Stimulated activated CD4-positive, alpha-beta T cell treated with anti-CD3 and anti-CD28 coated beads, Interleukin-4, amount 100 ng/mL, for 24 hours (primary cell): ENCODE measurements around the gene PDE4B.
A peak's percentile ranks its signal among the peaks of the same experiment; 100 is the strongest.
"Not testable (repeated sequence)": the region's sequence is repeated elsewhere in the genome, so short reads cannot be mapped to it uniquely, and the experiment has no call there.

Experiments used
- DNase-seq: peaks from one replicate; pipeline ENCODE4 v3.0.0-alpha.2; 2020

Gene PDE4B

DNA sequence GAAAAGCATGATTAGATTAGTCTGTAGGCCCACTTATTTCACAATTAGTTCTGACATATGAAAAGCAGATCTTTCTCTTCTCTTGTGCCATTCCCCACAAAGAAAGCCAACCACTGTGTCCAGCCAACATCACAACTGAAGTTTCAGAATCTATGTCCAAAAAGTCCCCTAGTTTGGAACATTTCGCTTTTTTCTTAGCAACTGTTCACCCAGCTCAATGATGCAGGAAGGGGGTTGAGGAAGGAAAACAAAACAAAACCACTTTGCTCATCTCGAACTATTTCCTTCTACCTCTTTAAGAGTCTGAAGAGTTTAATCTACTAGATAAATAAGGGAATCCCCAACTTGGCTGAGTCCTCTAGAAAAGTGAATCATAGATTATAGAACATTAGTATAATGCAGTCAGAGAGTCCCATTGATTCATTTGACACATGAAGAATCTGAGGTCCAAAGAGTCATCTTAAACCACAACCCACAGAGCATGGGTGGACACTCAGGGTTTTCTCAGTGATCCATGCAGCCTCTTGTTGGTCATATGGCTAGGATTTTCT is 581.9 kb downstream of the PDE4B start:
- peak; percentile 63 for DNase-seq

DNA sequence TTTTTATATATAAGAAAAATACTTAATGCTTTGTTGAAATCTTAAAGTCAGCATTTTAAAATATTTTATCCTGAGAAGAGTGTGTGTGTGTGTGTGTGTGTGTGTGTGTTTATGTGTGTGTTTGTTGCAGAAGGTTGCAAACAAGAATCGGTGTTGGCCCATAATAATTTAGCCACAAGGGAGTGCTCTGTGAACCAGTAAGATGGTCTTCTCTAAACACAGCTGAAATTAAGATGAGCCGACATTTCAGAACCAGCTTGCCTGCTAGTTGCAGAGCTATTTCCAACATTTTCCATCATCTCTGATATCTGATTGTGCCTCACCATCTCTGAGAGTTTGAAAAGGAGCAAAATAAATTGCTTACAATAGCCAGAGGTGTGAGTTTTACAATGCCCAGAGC is 582.4 kb downstream of the PDE4B start:
- no peak for DNase-seq

DNA sequence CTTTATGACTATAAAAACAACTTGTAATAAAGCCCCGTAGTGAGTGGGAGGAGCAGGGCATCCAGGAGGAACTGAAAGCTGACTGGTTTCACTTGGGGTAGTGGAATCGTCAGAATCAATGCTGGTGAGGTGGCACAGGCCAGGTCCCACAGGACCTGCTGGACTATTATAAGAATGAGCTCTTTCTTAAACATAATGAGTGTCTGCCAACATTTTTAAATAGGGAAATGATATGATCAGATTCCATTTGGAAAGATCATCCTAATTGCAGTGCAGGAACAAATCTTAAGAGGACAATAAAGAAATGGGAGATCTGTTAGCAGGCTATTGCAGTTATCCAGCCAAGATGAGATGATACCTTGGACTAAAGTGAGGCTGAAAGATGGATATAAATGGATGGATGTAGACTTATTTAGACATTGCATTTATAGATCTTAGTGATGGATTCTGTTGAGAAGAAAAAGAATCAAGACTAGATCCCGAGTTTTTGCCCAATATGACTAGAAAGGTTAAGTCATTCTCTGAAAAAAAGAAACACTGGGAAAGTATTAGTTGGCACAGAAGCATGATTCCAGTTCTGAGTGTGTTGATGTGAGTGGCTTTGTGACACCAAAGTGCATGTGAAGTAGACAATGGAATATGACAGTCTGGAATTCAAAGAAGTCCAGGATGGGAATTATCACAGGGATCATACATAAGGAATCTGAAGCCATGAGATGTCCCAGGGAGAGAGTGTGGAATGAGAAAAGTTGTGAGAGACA is 587.9 kb downstream of the PDE4B start:
- peak; percentile 39 for DNase-seq

DNA sequence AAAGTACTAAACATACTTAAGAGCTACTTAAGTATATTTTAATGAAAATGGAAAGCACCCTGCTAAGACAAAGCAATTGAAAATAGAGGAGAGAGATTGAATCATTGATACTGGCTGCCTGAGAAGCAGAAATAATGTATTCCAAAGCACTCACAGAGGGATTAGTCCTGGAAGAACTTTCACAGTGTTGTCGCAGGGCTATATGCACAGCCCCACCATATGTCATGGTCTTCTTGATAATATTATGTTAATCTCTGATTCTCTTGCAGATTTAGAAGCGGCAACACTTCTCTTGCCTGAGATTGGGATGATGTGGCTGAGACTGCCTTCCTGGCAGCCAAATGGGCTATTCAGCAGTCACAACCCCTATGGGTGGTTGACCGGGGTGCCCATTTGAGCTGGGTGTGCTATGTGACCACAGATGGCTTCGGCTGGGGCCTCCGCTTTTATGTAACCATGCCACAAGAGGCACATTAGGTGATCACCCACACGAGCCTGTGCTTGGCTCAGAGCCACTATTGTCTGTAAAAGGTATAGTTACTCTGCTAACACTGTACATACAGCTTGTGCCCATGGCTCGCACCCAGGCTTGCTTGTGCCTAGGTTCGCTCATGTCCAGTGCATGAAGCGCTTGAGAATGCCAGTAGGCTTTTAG is 589.1 kb downstream of the PDE4B start:
- DNase-seq, result no peak

DNA sequence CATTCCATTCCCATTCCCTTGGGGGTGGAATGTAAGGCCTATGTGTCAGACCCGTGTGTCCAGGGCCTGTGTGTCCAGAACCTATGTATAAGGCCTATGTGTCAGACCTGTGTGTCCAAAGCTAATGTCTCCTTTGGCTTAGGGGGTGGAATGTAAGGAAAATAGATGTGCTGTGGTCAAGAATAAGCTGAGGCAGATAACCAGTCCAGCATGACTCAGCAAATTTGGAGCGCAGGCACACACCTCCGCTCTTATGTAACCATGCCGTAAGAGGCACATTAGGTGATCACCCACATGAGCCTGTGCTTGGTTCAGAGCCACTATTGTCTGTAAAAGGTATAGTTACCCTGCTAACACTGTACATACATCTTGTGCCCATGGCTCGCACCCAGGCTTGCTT is 590.5 kb downstream of the PDE4B start:
- DNase-seq, result no peak

DNA sequence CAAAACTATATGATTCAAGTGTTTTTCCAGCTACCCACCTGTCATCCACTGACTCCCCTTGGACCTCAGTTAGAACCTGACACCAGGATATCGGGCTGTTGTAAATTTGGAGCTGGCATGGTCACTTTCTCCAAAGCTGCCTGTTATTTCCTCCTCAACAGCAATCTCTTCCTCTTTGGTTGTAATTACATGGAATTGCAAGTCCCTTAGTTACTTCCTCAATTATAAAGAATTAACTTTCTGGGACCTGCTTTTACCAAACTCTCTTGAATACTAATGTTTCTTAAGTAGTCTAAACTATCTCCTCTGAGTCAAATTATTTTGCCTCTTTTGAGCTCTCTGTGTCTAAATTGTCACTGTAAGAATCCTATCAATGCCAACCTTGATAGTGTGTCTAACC is 590.9 kb downstream of the PDE4B start:
- no peak for DNase-seq

DNA sequence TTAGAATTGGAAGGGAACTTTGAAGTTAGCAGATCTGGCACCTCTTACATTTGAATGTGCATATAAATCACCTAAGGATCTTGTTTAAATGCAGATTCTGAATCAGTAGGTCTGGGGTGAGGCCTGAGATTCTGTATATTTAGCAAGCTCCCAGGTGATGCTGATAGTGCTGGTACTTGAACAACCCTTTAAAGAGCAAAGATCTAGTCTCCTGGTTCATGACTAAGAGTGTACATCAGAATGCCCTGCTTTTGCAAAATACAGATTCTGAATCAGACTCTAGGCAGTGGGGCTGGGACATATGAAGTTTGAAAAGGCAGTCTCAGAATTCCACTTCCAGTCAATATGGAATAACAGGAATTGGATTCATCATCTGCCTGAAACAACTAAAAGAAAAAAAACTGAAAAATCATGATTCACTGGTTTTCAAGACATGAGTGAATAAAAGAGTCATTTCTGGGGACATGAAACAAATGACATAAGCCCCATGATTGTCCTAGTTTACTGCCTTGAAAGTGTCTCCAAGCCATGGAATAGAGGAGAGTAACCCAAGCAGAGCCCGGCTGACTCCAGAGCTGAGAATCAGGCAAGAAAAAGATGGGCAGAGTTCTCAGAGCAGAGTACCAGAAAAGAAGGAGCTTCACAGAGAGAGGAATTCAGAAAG is 591.7 kb downstream of the PDE4B start:
- no peak for DNase-seq

DNA sequence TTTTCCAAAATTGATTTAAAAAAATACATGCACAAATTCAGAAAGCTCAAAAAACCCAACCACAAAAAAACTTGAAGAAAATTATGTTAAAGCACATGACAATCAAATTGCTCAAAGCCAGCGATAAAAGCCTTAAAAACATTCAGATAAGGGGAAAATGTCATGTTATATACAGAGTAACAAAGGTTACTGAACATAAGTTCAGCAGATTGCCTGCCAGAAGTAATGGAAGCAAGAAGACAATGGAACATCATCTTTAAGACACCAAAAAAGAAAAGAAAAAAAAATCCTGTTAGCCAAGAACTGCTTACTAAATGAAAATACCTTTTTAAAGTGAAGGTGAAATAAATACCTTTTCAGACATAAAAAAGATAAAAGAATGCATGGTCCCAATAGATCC is 594.0 kb downstream of the PDE4B start:
- no peak for DNase-seq

DNA sequence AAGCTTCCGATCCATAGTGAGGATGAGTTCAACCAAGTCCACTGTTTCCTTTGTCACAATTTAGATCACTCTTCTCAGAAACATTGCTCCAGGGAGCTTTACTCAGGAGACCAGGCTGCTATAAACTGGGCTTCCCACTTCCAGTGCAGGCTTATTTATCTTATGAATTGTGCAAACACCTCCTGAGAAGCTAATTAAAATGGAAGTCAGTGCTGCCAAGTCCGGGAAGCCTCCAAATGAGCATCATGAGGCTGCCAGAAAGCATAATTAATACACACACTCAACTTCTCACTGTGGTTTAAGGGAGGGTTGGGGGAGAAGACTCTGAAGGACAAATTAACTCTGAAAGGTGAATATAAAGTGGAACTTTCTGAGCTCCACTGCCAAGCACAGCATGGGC is 596.2 kb downstream of the PDE4B start:
- DNase-seq, result no peak

DNA sequence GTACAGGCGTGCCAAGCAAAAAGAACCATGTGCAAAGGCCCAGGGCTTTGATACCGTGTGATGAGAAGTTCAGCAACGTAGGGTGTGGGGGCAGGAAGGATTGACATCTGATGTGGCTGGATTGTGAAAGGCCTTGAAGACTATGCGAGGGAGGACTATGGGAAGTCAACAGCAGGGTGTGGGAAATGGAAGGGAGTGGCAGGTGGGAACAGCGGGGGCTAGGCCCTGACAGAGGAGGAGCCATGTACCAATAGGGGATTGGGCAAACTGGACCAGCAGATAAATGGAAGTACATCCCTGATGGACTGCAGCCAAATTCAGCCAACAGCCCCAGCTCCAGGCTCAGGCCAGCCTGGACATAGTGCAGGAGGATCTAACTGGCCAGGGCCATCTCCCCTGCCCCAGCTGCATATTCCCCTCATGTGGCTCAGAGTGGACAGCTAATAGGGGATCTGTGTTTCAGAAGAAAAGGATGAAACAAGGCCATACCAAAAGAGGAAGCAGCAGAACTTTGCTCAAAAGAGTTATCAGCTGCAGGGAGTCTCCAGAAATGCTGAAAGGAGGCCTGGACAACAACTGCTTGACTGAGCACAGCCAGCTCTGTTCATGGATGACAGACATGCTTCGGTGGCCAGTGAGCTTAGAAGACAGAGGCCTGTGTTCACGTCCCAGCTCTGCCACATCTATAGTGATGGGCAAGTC is 601.0 kb downstream of the PDE4B start:
- DNase-seq, result no peak

DNA sequence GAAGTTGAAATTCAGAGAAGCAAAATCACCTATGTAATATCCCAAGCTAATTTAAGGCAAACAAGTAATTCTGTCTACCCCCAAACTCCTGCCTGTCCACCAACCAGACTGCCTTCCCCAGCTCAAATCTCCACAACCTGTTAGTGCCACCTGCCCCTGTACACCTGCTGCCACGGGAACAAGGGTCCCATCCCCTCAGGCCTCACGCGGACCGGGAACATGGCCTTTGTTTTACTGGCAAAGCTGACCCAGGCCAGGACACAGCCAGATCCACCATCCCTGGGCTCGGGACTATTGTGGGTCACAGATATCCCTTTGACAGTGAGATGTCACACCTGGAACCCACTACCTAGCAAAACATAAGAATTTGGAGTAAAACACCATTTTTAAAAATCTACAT is 601.9 kb downstream of the PDE4B start:
- no peak for DNase-seq

DNA sequence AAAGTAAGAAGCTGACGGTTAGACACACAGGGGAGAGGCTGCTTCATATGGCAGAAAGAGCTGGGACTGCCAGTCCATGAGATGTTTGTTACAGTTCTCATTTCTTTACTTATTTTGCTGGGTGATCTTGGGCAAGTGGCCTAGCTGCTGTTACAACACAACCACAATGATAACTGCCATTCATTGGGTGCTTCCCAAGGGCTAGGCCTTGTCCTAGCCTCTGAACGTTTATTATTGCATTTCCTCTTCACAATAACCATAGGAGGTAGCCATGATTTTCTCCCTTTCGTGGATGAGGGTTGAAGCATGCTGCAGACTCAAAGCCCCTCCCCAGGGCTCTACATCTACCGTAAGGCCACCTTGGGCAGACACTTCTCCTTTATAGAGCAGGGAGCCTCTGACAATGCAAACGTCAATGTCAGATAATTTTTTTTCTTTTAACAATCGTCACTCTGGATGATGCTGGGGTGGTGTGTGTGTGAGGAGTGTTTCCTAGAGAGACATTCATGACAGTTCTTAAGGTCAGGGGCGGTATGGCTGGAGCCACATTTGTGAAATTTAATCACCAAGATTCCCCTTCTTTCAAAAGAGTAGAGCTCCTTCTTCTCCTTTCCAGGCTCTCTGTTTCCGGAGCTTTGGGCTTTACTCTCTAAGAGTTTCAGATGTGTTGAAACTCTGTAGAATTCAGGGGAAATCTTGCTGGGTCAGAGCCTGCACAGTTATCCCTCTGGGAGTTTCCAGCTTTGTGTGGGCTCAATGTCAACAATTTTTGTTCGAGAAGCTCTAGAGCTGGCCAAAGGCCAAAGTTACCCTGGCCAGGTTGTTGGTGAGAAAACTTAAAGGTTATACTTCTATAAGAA is 602.7 kb downstream of the PDE4B start:
- no peak for DNase-seq

DNA sequence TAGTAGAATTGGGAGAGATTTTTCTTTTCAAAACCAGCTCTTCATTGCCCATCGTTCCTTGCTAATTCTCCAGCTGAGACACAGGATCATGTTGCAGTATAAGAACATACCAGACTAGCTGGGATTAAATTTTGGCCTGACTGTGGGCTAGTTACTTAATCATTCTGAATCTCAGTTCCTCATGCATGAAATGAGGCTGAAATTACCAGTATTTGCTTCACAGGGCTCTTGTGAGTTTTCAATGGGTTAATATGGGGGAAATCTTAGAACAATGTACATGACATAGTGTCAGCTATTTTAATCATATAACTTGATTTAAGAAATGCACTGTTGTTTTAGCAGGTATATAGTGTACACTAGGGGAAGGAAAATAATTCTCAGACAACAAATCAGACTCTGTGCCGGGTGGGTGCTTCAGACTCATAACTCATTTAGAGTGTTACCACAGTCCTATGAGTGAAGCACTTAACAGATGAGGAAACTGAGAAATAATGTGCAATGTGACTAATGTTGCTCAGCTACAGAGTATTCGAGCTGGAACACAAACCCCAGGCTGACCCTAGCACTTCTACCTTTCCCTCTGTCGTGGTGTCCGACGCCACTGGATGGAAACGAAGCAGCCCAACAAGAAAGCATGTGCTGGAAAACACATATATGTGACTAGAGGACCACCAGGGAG is 603.7 kb downstream of the PDE4B start:
- no peak for DNase-seq

DNA sequence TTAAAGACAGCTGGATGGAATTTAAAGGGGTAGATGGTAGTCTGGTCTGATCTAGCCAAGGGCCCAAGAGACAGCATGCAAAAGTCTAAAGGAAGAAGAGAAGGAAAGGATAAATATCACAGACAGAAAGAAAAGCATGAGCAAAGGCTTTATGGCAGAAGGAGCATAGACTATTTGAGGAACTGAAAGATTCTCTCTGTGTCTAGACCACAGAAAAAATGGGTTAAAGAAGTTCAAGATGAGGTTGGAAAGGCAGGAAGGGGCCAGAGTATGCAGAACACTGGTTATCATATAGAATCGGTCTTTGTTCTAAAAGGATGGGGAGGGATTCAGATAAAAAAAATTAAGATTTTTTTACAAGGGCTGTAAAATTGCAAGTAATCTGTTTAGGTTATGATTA is 604.5 kb downstream of the PDE4B start:
- no peak for DNase-seq

DNA sequence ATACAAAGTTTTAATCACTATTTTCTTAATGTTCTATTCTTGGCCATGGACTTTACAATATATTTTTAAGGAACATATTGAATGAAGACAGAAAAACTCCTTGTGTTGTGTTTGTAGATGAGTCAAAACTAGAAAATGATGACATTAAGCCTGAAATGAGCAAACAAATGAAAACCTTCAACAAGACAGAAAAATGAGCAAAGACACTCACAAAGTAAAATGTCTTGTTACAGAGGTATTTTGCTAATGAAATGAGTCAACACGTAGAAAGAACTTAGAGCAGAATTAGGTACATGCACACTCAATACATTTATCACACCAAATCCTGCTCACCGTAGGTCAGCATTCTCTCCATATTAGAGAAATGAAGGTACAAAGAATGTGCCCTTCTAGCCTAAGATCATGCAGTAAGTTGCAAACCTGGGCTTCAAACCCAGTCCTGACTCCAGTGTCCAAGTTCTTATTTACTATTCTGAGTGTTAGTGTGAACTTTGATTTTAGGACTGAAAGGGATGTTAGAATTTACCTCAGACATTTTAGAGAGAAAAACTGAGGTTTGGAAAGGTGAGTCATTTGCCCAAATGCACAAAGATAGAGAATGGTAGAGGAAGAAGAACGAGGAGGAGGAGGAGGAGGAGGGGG is 607.3 kb downstream of the PDE4B start:
- DNase-seq, result no peak

DNA sequence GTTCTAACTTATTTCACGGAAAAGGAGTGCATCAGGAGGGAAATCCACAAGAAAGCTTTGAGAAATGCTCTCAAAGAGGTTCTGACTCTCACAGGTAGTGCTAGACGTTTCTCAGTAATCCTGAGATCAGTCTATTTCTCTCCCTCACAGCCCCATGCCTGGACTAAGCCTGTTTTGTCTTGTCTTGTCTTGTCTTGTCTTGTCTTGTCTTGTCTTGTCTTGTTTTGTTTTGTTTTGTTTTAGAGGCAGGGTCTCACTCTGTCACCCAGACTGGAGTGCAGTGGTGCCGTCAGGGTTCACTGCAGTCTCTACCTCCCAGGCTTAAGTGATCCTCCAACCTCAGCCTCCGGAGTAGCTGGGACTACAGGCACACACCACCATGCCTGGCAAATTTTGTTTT is 608.0 kb downstream of the PDE4B start:
- no peak for DNase-seq

DNA sequence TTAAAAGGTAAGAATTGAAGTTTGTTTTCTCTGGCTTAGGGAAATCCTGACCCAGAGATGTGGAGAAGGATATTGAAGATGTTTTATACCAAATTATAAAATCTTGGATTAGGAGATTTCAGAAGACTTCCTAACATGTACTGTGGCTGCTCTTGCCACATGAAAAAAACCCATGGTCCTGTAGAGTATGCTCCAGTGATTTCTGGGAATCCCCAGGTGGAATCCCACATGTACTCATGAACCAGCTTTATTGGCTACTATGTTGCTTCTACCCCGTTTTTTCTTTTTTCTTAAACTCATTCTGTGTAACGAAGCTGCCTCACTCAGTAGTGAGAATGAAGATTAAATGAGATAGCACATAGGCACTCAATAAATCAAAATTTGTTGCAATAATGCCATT is 608.5 kb downstream of the PDE4B start:
- no peak for DNase-seq

DNA sequence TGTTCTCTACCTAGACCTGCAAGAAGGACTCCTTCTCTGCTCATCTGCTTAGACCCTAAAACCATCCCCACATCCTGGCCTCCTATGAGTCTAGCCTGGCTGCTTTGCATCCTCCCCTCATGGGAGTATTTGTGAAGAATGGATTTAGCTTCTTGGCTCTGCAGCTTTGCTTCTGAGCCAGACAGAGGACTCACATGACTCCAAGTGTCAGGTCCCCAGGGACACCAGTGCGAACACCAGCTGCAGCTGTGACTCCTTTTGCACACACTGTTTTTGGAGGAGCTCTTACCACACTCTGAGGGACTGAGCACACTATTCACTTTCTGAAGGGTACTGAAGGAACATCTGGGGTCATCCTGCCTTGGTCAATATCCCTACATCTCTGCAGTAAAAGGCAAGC is 609.5 kb downstream of the PDE4B start:
- DNase-seq, result no peak

DNA sequence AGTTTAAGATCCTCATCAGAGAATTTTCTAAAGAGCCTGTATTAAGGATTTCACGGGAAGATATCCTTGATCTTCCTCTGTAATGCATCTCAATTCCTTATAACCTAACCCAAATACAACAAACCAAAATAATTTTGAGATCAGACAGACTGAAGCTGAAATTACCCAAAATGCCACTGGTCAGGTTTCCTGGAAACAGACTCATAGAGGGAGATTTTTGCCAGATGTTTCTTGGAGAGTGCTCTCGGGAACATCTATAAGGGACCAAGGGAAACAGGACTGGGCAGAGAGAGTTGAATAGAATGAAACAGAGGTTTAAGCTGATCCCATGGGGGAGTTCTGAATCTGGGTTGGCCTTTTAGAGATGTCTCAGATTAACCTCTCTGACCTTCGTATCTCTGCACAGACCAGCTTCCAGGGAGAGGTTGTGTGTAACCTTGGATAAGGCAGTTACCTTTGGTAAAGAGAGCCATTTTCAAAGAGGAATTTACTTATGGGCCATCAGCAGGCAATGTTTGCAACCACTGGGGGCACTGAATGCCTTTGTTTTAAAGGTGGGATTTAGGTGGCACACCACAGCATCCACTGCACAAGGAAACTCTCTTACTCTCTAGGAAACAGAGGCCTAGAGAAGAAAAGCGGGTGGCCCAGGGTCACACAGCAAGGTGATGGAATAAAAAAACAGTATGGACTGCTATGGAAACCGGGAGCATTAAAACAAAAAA is 610.5 kb downstream of the PDE4B start:
- DNase-seq, result no peak

DNA sequence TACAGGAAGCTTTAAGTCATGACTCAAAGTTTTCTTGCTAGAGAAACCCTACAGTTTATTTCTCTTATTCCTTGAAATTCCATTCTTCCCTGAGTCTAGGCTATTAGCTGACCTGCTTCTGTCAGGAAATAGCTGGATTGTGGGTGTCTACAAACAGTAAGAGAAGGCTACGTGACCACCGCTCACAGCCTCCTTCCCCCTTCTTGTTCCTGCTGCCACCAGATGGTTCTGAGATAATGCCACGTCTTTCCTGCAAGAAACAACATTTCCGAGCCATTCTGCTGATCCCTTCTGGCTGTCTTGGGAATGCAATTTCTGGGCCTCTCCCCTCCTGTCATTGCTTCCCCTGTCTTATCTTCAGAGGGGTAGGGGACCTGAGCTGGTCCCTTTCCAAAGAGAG is 612.4 kb downstream of the PDE4B start:
- DNase-seq, result no peak

DNA sequence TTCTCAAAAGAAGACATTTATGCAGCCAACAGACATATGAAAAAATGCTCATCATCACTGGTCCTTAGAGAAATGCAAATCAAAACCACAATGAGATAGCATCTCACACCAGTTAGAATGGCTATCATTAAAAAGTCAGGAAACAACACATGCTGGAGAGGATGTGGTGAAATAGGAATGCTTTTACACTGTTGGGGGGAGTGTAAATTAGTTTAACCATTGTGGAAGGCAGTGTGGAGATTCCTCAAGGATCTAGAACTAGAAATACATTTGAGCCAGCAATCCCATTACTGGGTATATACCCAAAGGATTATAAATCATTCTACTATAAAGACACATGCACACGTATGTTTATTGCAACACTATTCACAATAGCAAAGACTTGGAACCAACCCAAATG is 618.8 kb downstream of the PDE4B start:
- DNase-seq, result not testable (repeated sequence)
